Dendritic cell treated with granulocyte-macrophage colony-stimulating factor and Interleukin-4, amounts not matched to agents 40 ng/mL and 50 ng/mL, for 4 days (primary cell): ENCODE results near the gene NCSTN.

Experiments used
- H3K27ac Mint-ChIP-seq: one replicate; pipeline ENCODE4 v1.8.0; 2022; ENCODE audit warnings: mild to moderate bottlenecking, mixed read lengths
- H3K27me3 Mint-ChIP-seq: one replicate; pipeline ENCODE4 v1.8.0; 2022; ENCODE audit warnings: mild to moderate bottlenecking, mixed read lengths
- H3K36me3 Mint-ChIP-seq: one replicate; pipeline ENCODE4 v1.8.0; 2022; ENCODE audit warnings: low read depth, mixed read lengths
- H3K4me1 Mint-ChIP-seq: one replicate; pipeline ENCODE4 v1.8.0; 2022; ENCODE audit warnings: low read depth, mixed read lengths
- H3K4me3 Mint-ChIP-seq: one replicate; pipeline ENCODE4 v1.8.0; 2022; ENCODE audit warnings: mild to moderate bottlenecking, moderate library complexity, mixed read lengths
- H3K9me3 Mint-ChIP-seq: one replicate; pipeline ENCODE4 v1.8.0; 2022; ENCODE audit warnings: mixed read lengths
- intact Hi-C: fragments of 100-400 bp; cut with micrococcal nuclease; formaldehyde crosslinking; loops from one replicate; pipeline ENCODE4 v1.15.0; 2022

The NCSTN gene

DNA sequence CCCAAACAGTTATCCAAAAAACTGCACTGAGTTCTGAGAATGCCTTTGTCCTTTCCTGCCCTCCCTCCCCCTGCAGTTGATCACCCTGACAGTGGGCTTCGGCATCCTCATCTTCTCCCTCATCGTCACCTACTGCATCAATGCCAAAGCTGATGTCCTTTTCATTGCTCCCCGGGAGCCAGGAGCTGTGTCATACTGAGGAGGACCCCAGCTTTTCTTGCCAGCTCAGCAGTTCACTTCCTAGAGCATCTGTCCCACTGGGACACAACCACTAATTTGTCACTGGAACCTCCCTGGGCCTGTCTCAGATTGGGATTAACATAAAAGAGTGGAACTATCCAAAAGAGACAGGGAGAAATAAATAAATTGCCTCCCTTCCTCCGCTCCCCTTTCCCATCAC, 14.9 kb downstream of the NCSTN start:
- H3K27ac Mint-ChIP-seq: peak overlapping the region; percentile 0

DNA sequence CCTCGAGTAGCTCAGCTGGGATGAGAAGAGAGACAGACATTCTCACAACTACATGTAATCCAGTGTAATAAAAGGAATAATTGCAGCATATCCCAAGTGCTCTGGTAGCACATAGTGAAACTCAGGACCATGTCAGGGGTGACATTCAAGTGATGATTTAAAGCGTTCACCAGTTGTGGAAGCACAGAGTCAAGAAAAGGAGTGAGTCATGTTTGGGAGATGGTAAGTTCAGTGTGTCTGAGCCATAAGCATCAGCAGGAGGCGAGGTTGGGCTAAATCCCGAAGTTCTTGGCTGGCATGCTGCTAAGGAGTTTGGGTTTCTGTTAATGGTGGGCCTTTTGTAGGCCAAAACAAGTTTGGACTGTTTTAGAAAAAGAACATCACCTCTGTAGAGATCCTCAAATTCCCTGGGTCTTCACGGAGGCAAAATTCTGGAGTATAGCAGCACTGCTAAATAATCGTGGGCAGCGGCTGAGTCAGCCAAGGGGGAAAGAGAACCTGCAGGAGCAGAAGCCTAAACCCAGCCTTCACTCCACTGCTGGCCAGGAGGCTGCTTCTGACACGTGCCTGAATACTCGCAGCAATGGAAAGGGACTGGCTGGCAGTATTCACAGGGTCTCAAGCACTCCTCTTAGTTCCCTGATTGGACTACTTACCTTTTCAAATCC, 16.5 kb downstream of the NCSTN start:
- intact Hi-C loops: no loop called here
- Mint-ChIP-seq H3K4me3 (no peak overlapping the region), H3K27ac (no peak overlapping the region), H3K9me3 (no peaks in the 10 kb centered on the region), H3K4me1 (peaks cover 44% of the 10 kb centered on the region), H3K36me3 (peaks cover 68% of the 10 kb centered on the region), H3K27me3 (no peaks in the 10 kb centered on the region)

More for the DNA sequence above, 14.9 kb downstream of the NCSTN start:
- Mint-ChIP-seq H3K4me3 (no peak overlapping the region), H3K36me3 (peaks cover 84% of the 10 kb centered on the region), H3K4me1 (peaks cover 51% of the 10 kb centered on the region), H3K9me3 (no peaks in the 10 kb centered on the region), H3K27me3 (no peaks in the 10 kb centered on the region)
- intact Hi-C loops: no loop called here

DNA sequence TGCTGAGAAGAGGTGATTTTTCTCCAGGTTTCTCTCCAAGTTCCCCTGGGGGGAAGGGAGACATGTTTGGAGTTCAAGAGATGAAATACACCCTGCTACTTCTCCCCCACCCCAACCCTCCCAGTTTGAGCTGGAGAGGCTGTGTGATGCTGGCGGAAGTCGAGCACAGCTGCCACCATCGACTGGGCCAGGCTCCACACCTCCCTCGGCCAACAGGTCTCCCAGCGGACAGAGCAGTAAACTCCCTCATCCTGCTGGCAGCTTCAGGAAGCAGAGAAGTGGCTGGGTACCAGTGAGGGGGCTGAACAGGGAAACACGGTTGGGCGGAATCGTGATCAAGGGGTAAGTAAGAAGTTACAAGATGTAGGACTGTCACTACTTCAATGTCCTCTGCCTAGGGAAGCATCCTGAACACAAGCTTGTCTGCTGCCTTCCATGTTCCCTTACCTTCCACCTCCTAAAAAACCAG, 17.1 kb downstream of the NCSTN start:
- Mint-ChIP-seq H3K27ac (peak overlapping the region; percentile 26), H3K4me1 (peaks cover 48% of the 10 kb centered on the region), H3K9me3 (no peaks in the 10 kb centered on the region), H3K36me3 (peaks cover 62% of the 10 kb centered on the region), H3K27me3 (no peaks in the 10 kb centered on the region), H3K4me3 (no peak overlapping the region)
- intact Hi-C loops: no loop called here

DNA sequence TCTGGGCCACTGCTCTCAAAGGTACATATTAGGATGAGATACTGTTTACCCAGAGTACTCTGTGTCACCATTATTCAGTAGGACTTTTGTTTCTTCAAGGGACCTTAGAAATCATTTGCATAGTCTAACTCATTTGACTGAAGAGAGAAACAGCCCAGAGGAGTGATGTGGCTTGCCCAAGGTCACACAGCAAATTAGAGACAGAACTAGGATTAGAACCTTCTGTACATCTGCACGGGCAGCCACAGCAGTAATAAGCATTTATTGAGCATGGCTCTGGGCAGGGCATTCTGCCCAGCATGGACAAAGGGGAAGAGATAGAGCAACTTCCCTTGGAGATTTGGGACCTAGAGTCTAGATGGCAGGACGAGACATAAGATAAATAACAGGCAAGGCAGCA, 18.0 kb downstream of the NCSTN start:
- Mint-ChIP-seq H3K36me3 (peaks cover 52% of the 10 kb centered on the region), H3K27me3 (no peaks in the 10 kb centered on the region), H3K27ac (peak overlapping the region; percentile 26), H3K4me3 (no peak overlapping the region), H3K4me1 (peaks cover 52% of the 10 kb centered on the region), H3K9me3 (no peaks in the 10 kb centered on the region)
- intact Hi-C loops: no loop called here

DNA sequence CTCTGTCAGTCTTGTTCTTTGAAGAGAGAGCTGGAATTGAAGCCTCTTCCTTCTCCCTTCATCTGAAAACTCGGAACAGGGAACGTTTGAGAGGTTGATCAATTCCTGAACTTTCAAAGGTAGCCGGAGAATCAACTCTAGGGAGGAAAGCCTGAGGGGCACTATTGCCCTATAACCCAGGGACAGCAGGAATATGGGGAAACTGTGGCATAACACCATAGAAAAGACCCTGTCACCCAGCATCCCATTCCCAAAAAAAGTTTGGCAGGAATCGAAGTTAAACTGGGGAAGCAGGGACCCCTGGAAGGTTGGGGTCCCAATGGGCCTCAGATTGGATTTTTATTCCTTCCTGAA, 18.6 kb downstream of the NCSTN start:
- H3K4me3 Mint-ChIP-seq: no peak overlapping the region
- H3K27ac Mint-ChIP-seq: peak overlapping the region; percentile 38
- peaks cover 54% of the 10 kb centered on the region for H3K4me1 Mint-ChIP-seq
- H3K27me3 Mint-ChIP-seq: no peaks in the 10 kb centered on the region
- peaks cover 47% of the 10 kb centered on the region for H3K36me3 Mint-ChIP-seq
- intact Hi-C loops: no loop called here
- no peaks in the 10 kb centered on the region for H3K9me3 Mint-ChIP-seq

DNA sequence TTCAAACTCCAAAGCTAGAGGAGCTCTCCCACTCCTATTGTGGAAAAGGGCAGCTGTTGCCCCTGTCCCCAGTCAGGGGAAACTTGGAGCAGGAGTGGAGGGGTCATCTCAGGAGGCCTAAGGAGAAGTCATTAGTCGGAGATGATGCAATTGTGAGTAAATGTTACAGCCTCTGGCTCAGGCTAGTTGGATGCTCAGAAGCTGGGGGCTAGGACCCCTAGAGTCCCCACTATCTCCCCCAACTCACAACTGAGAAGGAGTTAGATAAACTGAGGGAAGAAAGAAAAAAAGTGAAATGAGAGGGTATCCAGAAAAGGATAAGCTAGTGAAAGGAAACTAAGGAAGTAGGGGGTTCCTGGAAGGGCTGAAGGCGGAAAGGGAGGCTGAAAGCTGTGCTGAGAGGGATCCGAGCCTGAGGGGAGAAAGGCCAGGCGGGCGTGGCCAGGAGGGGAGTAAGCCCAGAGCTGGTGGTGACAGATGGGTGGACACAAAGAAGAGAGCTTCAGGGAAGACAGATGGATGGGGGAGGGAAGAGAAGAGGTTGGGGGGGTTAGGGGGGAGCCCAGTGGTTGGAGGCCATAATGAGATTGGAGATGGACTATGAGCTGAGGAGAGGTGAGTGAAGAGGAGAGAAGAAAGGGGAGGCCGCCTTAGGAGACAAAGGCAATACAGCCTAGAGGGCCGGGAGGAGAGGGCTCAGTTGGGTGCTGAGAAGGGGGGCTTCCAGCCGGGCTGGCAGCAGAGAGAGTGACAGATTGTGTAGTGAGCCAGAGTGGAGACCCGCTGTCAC, 19.2 kb downstream of the NCSTN start:
- intact Hi-C loops: no loop called here
- Mint-ChIP-seq H3K27me3 (peaks cover 1% of the 10 kb centered on the region), H3K36me3 (peaks cover 41% of the 10 kb centered on the region), H3K4me1 (peaks cover 57% of the 10 kb centered on the region), H3K27ac (peak overlapping the region; percentile 38), H3K9me3 (no peaks in the 10 kb centered on the region), H3K4me3 (no peak overlapping the region)

DNA sequence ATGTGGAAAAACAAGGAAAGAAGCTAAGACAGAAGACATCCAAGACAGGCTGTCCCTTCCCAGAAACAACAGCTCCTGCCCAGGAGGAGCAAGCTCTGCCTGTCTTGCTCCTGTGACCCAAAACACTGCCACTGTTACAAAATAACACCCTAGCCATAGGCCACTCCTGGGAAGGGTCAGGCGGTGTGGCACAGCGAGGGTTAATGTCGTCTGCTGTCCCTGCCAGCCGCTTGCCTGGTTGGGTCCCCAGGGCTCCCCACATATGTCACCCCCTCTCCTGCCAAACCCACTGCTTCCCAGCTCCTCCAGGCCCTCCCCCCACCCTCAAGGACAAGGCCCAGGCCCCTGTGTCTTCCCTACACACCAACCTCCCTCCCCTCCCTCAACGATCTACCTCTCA, 19.8 kb downstream of the NCSTN start:
- intact Hi-C loops: no loop called here
- Mint-ChIP-seq H3K9me3 (no peaks in the 10 kb centered on the region), H3K27me3 (peaks cover 3% of the 10 kb centered on the region), H3K4me3 (no peak overlapping the region), H3K27ac (peak overlapping the region; percentile 38), H3K36me3 (peaks cover 34% of the 10 kb centered on the region), H3K4me1 (peaks cover 61% of the 10 kb centered on the region)

DNA sequence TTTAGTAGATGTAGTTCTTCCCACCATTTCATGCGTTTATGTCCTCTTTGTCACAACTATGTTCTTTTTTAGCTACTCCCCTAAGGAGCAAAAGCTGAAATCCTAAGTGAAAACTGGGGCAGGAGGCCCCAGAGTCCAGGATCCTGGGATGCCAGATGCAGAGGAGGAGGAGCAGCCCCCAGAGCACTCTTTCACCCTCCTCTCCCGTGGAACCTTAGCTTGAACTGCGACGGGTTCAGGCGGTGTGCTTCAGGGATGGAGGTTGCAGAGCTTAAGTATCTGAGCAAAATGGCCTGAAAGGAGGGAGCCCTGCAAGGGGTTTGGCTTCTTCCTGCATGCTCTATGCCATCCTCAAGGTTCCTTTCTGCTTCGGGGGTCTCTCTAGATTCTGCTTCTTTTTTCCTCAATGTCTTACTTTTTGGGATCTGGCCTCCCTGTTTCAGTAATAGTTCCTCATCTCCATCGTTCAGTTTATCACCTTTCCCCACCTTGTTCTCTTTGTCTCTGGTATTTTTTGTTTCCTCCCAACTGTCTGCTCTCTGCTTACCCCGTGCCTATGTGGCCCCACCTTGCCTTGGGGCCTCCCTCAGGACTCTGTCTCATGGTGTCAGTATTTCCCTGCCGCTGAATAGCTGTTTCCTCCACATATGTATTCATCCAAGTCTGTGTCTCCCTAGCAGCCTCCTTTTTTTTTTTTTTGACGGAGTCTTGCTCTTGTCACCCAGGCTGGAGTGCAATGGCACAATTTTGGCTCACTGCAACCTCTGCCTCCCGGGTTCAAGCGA, 21.0 kb downstream of the NCSTN start:
- peaks cover 62% of the 10 kb centered on the region for H3K4me1 Mint-ChIP-seq
- H3K27ac Mint-ChIP-seq: no peak overlapping the region
- intact Hi-C loops: no loop called here
- peaks cover 23% of the 10 kb centered on the region for H3K36me3 Mint-ChIP-seq
- H3K9me3 Mint-ChIP-seq: no peaks in the 10 kb centered on the region
- no peak overlapping the region for H3K4me3 Mint-ChIP-seq
- peaks cover 3% of the 10 kb centered on the region for H3K27me3 Mint-ChIP-seq

DNA sequence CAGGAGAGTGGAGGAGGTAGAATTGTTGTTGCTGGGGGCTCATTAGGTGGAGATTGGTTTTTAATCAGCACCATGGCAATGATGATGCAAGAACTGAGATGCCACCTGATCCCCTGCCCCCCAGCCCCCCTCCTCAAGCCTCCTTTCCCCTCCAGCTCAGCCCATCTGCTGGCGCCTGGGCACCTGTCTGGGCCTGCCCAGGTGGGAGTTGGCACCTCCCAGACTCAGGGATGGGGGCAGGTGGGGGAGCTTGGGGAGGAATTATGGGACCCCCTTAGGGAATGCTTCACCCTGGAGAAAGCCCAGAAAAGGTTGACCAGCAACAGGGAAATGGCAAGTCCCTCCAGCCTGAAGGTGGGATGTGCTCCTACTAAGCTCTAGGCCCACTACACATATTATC, 22.1 kb downstream of the NCSTN start:
- no peak overlapping the region for H3K4me3 Mint-ChIP-seq
- peaks cover 3% of the 10 kb centered on the region for H3K27me3 Mint-ChIP-seq
- no peaks in the 10 kb centered on the region for H3K9me3 Mint-ChIP-seq
- intact Hi-C loops: no loop called here
- H3K27ac Mint-ChIP-seq: no peak overlapping the region
- H3K36me3 Mint-ChIP-seq: peaks cover 11% of the 10 kb centered on the region
- H3K4me1 Mint-ChIP-seq: peaks cover 66% of the 10 kb centered on the region

DNA sequence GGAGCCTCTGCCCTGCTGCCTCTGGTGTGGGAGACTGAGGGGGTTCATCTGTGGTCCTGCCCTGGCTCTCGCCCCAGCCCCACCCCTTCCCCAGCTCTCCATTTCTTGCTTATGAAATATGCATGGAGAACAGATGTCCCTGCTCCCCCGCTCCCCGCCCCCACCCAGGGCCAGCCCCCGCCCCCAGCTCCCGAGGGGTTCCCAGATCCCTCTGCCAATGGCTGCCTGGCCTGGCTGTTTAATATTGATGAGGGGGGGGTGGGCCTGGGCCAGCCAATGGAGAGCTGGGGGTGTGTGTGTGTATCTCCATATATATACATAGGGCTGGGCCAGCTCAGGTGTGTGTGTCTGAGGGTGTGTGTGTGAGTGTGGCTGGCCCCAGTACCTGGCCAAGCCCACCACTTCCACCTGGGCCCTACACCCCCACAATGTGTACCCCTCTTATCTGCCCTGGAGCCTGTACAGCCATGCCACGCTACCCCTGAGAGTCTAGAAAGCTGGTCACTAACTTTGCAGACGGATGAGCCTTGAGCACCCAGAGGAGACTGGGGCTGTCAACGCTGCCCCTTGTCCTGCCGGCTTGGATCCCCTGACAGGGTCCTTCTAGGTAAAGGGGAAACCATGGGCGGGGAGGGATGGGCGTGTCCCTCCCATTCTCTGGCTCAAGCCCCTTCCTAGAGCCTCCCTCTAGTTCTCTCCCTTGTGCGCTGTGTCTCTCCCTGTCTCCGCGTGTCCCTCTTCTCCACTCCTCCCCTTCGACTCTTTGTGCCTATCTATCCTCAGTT, 23.7 kb downstream of the NCSTN start, which contains the start of gene NHLH1:
Gene NHLH1, plus strand, starts transcription at position 341 of the 785 bp plus-strand sequence. CDS start 3,661 bp downstream, outside the sequence.
- intact Hi-C loops: no loop called here
- peaks cover 66% of the 10 kb centered on the region for H3K4me1 Mint-ChIP-seq
- H3K4me3 Mint-ChIP-seq: no peak within 1 kb of the TSS
- H3K9me3 Mint-ChIP-seq: no peaks in the 10 kb centered on the region
- no peaks in the 10 kb centered on the region for H3K36me3 Mint-ChIP-seq
- H3K27me3 Mint-ChIP-seq: peaks cover 3% of the 10 kb centered on the region
- H3K27ac Mint-ChIP-seq: no peak within 1 kb of the TSS

DNA sequence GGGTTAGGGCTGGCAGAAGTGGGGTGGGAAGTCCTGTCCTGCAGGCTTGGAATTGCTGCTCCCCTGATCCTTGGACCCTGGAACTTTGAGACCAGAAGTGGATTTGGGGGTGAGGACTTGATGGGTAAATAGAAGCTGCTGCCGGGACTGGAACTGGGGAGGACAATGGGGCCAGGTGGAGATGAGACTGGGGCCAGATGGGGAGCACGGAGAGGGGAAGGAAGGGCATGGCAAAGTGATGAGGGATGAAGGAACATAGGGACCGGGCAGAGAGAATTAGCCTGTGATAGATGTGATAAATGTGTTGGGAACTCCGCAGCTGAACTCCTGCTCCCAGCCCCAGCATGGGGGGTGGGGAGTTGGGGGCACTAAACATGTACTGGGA, 24.3 kb downstream of the NCSTN start:
- H3K27me3 Mint-ChIP-seq: peaks cover 3% of the 10 kb centered on the region
- no peak overlapping the region for H3K27ac Mint-ChIP-seq
- H3K4me1 Mint-ChIP-seq: peaks cover 66% of the 10 kb centered on the region
- intact Hi-C loops: no loop called here
- H3K9me3 Mint-ChIP-seq: no peaks in the 10 kb centered on the region
- no peaks in the 10 kb centered on the region for H3K36me3 Mint-ChIP-seq
- H3K4me3 Mint-ChIP-seq: no peak overlapping the region

DNA sequence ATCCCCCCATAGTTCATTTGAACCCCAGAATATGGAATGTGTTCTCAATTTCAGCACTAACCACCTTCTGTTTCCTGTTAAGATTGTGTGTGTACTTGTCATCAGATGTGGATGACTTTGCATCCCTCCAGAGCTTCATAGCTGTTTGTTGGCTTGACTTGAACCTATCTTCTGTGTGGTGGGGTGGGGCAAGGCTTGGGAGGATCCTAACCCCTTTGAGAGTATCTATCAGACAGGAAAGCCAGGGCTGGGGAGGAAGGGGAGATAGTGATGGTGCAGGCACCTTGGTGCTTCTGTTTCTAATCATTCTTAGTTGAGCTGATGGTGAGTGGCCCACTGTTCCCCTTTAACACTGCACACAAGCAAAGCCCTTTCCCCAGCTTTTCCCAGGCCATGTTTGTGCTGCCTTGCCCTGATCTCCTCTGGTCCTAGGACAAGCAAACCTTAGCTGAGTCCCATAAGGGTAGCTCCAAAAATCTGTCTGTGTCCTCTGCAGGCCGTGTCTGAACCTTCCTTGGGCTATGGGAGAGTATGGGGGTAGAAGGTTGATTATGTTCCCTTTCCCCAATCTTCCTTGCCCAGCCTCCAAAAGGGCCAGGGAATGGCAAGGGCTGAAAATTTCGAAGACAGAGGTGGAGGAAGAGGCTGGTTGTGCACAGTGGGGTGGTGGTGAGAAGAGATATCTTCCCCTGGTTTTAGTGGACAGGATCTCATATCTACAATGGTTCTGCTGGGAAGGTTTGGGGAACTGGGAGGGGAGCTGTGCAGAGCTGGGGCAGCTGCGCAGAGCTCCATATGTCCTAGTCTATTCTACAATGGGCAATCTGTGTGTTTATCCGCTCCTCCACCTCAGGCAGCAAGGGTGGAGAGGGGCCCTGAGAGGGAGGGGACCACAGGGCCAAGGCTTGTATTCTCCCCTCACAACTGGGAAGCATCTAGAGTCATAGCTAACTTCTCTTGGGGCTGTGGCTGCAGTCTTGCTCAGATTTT, 25.0 kb downstream of the NCSTN start:
- no peaks in the 10 kb centered on the region for H3K9me3 Mint-ChIP-seq
- H3K4me3 Mint-ChIP-seq: no peak overlapping the region
- H3K27ac Mint-ChIP-seq: no peak overlapping the region
- H3K27me3 Mint-ChIP-seq: peaks cover 3% of the 10 kb centered on the region
- intact Hi-C loops: no loop called here
- no peaks in the 10 kb centered on the region for H3K36me3 Mint-ChIP-seq
- peaks cover 68% of the 10 kb centered on the region for H3K4me1 Mint-ChIP-seq
